Astrocyte of the cerebellum (primary cell): Measurements from ENCODE around the gene GRK5.

Experiments used
- DNase-seq: peaks from one replicate; pipeline ENCODE4 v3.0.0-alpha.2; 2011; ENCODE audit warnings: low read depth
- H3K4me3 ChIP-seq: 2 replicates; pipeline ENCODE4 v1.5.1; 2011; ENCODE audit warnings: mild to moderate bottlenecking, low read depth, low read length, moderate library complexity
- in situ Hi-C: cut with HindIII; loops from 2 replicates; pipeline ENCODE4 v1.10.0; 2017; ENCODE audit warnings: low sequenced_read_pairs
- TF ChIP-seq, protein P1 (sequence below): IDR thresholded peaks from 2 replicates; pipeline ENCODE4 v1.5.1; 2012; ENCODE audit warnings: low read length, low read depth, moderate library complexity, mild to moderate bottlenecking; ENCODE audit errors: missing control alignments

The GRK5 gene

GRCh38 chr10:119450606-119451299, 243.4 kb downstream of the GRK5 start:
- H3K4me3 ChIP-seq: no peak overlapping the region
- in situ Hi-C loops: no loop called here
- no peak for DNase-seq
- TF ChIP-seq, protein P1, sequence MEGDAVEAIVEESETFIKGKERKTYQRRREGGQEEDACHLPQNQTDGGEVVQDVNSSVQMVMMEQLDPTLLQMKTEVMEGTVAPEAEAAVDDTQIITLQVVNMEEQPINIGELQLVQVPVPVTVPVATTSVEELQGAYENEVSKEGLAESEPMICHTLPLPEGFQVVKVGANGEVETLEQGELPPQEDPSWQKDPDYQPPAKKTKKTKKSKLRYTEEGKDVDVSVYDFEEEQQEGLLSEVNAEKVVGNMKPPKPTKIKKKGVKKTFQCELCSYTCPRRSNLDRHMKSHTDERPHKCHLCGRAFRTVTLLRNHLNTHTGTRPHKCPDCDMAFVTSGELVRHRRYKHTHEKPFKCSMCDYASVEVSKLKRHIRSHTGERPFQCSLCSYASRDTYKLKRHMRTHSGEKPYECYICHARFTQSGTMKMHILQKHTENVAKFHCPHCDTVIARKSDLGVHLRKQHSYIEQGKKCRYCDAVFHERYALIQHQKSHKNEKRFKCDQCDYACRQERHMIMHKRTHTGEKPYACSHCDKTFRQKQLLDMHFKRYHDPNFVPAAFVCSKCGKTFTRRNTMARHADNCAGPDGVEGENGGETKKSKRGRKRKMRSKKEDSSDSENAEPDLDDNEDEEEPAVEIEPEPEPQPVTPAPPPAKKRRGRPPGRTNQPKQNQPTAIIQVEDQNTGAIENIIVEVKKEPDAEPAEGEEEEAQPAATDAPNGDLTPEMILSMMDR: no peak

GRCh38 chr10:119451300-119451896, 244.0 kb downstream of the GRK5 start:
- no peak for DNase-seq
- in situ Hi-C loops: no loop called here
- TF ChIP-seq, protein P1: no peak
- H3K4me3 ChIP-seq: no peak overlapping the region

GRCh38 chr10:119452396-119452795, 245.0 kb downstream of the GRK5 start:
- in situ Hi-C loops: no loop called here
- TF ChIP-seq, protein P1: no peak
- no peak overlapping the region for H3K4me3 ChIP-seq
- DNase-seq: no peak

DNA sequence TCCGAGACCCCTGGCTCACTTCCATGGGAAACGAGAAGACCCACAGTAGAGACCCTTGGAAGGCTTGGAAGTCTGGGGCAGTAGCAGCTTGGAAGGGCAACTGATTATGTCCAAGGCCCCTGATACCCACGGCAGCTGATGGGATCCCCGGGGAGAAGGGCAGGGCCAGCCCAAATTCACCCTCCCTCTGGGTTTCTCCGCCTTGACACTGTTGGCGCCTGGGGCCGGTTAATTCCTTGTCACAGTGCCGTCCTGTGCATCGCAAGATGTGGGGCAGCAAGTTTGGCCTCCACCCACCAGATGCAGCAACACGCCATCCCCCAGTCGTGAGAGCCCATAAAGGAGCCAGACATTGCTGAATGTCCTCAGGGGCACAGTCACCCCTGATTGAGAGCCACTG, 245.9 kb downstream of the GRK5 start:
- TF ChIP-seq, protein P1: no peak
- no peak for DNase-seq
- H3K4me3 ChIP-seq: no peak overlapping the region
- in situ Hi-C loops: no loop called here

DNA sequence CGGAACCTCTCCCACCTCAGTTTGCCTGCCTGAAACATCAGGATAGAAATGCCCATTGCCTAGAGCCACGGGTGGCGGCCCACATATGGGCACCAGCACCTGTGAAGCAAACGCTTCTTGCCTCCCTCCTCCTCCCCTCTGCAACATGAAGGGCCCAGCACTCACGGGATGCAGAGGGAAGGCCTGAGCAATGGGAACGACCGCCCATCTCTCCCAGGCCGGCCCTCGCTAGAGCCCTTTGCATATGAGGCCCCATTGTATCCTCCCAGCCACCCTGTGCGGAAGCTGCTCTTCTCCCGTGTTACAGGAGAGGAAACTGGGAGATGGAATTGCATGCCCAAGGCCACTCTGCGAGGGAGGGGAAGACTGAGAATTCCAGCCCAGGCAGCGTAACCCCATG, 246.9 kb downstream of the GRK5 start:
- TF ChIP-seq, protein P1: no peak
- in situ Hi-C loops: no loop called here
- no peak for DNase-seq
- no peak overlapping the region for H3K4me3 ChIP-seq

DNA sequence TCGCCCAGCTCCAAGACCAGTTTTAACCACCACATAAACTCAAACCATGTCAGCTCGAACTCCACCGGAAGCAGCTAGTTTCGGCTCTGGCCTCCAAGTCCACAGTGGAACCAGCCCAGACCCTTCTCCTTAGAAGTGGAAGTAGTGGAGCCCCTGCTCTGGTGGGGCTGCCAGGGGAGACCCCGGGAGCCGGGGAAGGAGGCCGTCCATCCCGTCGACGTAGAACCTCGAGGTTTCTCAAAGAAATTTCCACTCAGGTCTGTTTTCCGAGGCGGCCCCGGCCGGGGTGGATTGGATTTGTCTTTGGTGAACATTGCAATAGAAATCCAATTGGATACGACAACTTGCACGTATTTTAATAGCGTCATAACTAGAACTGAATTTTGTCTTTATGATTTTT, 247.6 kb downstream of the GRK5 start:
- TF ChIP-seq, protein P1: no peak
- H3K4me3 ChIP-seq: no peak overlapping the region
- in situ Hi-C loops: no loop called here
- no peak for DNase-seq
